Osteoblast (primary cell): ENCODE measurements around the gene RAB36. TPM values are rescaled to one million over a fixed set of nuclear protein-coding genes. Genes with fewer than 3 reads are reported as not detected.

Experiments
- DNase-seq: peaks from one replicate; pipeline ENCODE4 v3.0.0; 2011; ENCODE audit warnings: low spot score, mixed read lengths; ENCODE audit not compliant: insufficient read length; ENCODE audit errors: missing footprints
- H2AFZ ChIP-seq: 2 replicates; pipeline ENCODE4 v1.6.0; 2011; ENCODE audit warnings: mild to moderate bottlenecking, low read length
- H3K27ac ChIP-seq: 2 replicates; pipeline ENCODE4 v1.5.1; 2011; ENCODE audit warnings: mild to moderate bottlenecking, low read depth, low read length, moderate library complexity
- H3K27me3 ChIP-seq: 2 replicates; pipeline ENCODE4 v1.6.0; 2012; ENCODE audit warnings: mild to moderate bottlenecking, control low read depth, inconsistent platforms, low read length, moderate library complexity; ENCODE audit not compliant: insufficient read depth
- H3K36me3 ChIP-seq: 2 replicates; pipeline ENCODE4 v1.5.1; 2011; ENCODE audit warnings: mild to moderate bottlenecking, low read length, control low read depth, moderate library complexity; ENCODE audit not compliant: insufficient read depth
- H3K4me1 ChIP-seq: 2 replicates; pipeline ENCODE4 v1.5.1; 2011; ENCODE audit warnings: mild to moderate bottlenecking, low read length, control low read depth, moderate library complexity; ENCODE audit not compliant: insufficient read depth
- H3K4me2 ChIP-seq: 2 replicates; pipeline ENCODE4 v1.6.0; 2011; ENCODE audit warnings: mild to moderate bottlenecking, low read length; ENCODE audit not compliant: insufficient read depth
- H3K4me3 ChIP-seq: fragments of 200-600 bp; sonication (generic); 3 replicates; pipeline ENCODE4 v1.5.1; 2012; ENCODE audit warnings: mild to moderate bottlenecking, low read length, inconsistent platforms; ENCODE audit not compliant: insufficient read depth
- H3K79me2 ChIP-seq: 2 replicates; pipeline ENCODE4 v1.6.0; 2012; ENCODE audit warnings: mild to moderate bottlenecking, low read length, control low read depth, inconsistent platforms; ENCODE audit not compliant: insufficient read depth
- H3K9me3 ChIP-seq: 2 replicates; pipeline ENCODE4 v1.5.1; 2011; ENCODE audit warnings: low read depth, low read length, control low read depth
- H4K20me1 ChIP-seq: 2 replicates; pipeline ENCODE4 v1.6.0; 2012; ENCODE audit warnings: mild to moderate bottlenecking, low read length, control low read depth; ENCODE audit not compliant: insufficient read depth
- CTCF ChIP-seq: IDR thresholded peaks from 2 replicates; pipeline ENCODE4 v1.5.1; 2011; ENCODE audit warnings: mild to moderate bottlenecking, low read depth, low read length, moderate library complexity; ENCODE audit errors: extremely low read depth
- total RNA-seq: library from RNA; depleted of rRNA; stranded (reverse); fragments of >200 nt; gene quantifications from 2 replicates; pipeline ENCODE4 v1.2.3, GENCODE V29; 2012

Gene RAB36
- total RNA-seq, 1 donor: 7.6 TPM

- H3K9me3 ChIP-seq: no peaks in the 10 kb centered on the region
- no peak overlapping the region for H3K27ac ChIP-seq
- no peaks in the 10 kb centered on the region for H3K27me3 ChIP-seq
- H3K4me3 ChIP-seq: no peak overlapping the region
- H3K4me1 ChIP-seq: no peaks in the 10 kb centered on the region
- no peak overlapping the region for H3K4me2 ChIP-seq
- DNase-seq: no peak
- TF ChIP-seq CTCF: no peak
- H4K20me1 ChIP-seq: peaks cover 49% of the 10 kb centered on the region
- no peak overlapping the region for H2AFZ ChIP-seq
- H3K36me3 ChIP-seq: no peaks in the 10 kb centered on the region
- peaks cover 48% of the 10 kb centered on the region for H3K79me2 ChIP-seq
Measured at GRCh38 chr22:23206915-23207314, 61.6 kb downstream of the RAB36 start.

GRCh38 chr22:23207729-23208393 is 62.6 kb downstream of the RAB36 start:
- Histone ChIP-seq H3K79me2 (peaks cover 57% of the 10 kb centered on the region), H3K4me2 (no peak overlapping the region), H3K4me1 (no peaks in the 10 kb centered on the region), H3K9me3 (no peaks in the 10 kb centered on the region), H3K4me3 (no peak overlapping the region), H3K27me3 (no peaks in the 10 kb centered on the region), H3K27ac (no peak overlapping the region), H4K20me1 (peaks cover 56% of the 10 kb centered on the region), H2AFZ (no peak overlapping the region), H3K36me3 (no peaks in the 10 kb centered on the region)
- TF ChIP-seq CTCF: no peak
- DNase-seq: no peak

- DNase-seq: no peak
- H3K79me2 ChIP-seq: peaks cover 60% of the 10 kb centered on the region
- H3K4me1 ChIP-seq: peaks cover 6% of the 10 kb centered on the region
- H3K36me3 ChIP-seq: no peaks in the 10 kb centered on the region
- no peak overlapping the region for H3K4me3 ChIP-seq
- no peak overlapping the region for H2AFZ ChIP-seq
- H3K27me3 ChIP-seq: no peaks in the 10 kb centered on the region
- H3K27ac ChIP-seq: no peak overlapping the region
- peaks cover 58% of the 10 kb centered on the region for H4K20me1 ChIP-seq
- no peak overlapping the region for H3K4me2 ChIP-seq
- H3K9me3 ChIP-seq: no peaks in the 10 kb centered on the region
- no peak for TF ChIP-seq CTCF
Measured at GRCh38 chr22:23210428-23211170, 65.3 kb downstream of the RAB36 start.

GRCh38 chr22:23211622-23212021 is 66.3 kb downstream of the RAB36 start:
- no peaks in the 10 kb centered on the region for H3K27me3 ChIP-seq
- H4K20me1 ChIP-seq: peaks cover 63% of the 10 kb centered on the region
- no peak overlapping the region for H3K4me3 ChIP-seq
- H3K36me3 ChIP-seq: no peaks in the 10 kb centered on the region
- H2AFZ ChIP-seq: no peak overlapping the region
- no peak overlapping the region for H3K27ac ChIP-seq
- DNase-seq: no peak
- no peaks in the 10 kb centered on the region for H3K9me3 ChIP-seq
- H3K4me1 ChIP-seq: peaks cover 12% of the 10 kb centered on the region
- H3K4me2 ChIP-seq: no peak overlapping the region
- peaks cover 60% of the 10 kb centered on the region for H3K79me2 ChIP-seq
- TF ChIP-seq CTCF: no peak
